Activated gamma-delta T cell (primary cell): ENCODE data around the gene TEX26.

Source experiments
- DNase-seq: peaks from one replicate; lab custom pipeline; 2025; lab: John Stamatoyannopoulos, UW
- total RNA-seq, 2 donors: gene quantifications; one replicate each; lab custom pipeline; 2026; lab: John Stamatoyannopoulos, UW

TEX26 gene
- total RNA-seq = 0 reads per million in 2 donors

DNA sequence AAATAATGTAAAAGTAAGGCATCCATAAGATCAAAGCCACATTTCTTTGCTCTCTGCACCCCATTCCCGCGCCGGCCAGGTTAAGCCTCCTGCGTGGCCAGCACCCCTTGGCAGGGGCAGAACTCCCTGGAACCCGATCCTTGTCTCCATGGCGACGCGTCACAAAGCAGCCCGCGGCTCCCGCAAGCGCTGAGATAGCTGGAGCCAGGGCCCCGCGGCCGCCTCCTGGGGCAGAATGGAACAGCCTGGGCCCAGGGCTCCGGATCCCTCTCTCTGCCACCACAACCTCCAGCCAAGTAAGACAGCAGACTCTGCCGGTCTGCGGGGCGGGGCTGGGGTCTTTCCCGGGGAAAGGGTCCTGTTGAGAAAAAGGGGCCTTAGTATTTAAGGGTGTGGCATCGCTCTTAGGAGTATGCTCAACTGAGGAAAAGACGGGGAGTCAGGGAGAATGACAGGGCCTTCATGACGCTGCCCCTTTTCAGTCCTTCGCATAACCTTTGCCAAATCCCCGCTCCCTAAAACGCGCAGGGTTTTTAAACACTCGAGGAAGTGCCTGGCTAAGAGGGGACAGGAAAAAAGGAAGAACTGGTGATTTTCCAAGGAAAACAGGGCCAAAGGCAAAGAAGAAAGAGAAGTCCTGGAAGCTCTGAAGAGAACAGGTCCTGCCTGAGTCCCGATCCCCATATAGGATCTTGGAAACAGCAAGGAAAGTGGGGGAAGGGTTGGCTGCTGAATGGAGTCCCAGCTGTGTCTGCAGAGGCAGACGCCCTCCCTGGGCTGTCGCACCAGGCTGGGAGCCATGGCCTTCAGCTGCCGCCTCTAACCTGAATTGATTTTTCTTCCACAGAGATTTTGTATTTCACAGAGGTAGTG is at the start of gene TEX26:
TEX26 (plus strand) TSS at position 176 of the 873 bp plus-strand sequence; CDS start at position 236, 60 bp downstream.
- no peak for DNase-seq

DNA sequence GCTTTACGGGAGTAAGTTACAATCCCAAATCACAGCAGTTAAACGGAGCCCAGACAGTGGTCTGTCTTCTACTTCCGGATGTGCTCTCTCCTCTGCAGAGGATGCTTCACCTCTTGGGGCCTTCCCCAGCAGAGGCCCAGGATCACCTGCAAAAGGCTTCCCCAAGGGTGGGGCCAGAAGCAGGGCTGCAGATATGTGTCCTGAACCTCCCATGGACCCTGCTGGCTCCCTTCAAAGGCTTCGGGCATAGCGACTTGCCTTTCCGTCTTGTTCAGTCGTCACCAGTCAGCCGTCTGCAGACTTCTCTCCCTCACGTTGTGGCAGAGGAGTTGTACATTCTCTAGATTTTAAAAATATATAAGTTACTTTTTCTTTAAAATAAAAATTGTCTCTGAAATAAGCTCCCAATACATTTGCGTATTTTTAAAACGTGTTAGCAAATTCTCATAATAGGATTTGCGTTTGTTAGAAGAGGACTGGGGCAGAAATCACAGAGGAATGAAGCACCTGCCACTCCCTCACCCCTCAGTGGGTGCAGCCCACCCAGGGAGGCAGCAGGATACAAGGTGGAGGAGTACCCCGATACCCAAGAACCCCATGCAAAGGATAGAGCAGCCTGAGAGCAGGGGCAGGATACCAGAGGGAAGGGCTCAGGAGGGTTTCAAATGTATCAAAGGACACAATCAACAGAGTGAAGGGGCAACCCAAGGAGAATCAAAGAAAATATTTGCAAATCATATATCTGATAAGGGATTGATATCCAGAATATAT is 49.3 kb upstream of the TEX26 start:
- no peak for DNase-seq

DNA sequence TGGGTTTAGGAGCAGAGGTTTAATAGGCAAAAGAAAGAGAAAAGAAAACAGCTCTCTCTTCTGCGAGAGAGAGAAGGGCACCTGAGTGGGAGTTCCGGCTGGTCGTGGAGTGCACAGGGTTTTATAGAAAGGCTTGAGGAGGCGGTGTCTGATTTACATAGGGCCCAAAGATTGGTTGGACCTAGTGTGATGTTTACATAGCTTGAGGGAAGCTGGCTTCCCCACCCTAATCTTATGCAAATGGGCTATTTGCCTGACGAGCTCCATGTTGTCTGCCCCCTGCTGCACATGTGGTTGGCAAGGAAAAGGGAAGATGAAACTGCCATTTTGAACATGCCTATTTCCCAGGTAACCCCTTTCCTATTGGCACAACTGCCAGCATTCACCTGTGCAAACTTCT is 47.9 kb upstream of the TEX26 start:
- DNase-seq = no peak

DNA sequence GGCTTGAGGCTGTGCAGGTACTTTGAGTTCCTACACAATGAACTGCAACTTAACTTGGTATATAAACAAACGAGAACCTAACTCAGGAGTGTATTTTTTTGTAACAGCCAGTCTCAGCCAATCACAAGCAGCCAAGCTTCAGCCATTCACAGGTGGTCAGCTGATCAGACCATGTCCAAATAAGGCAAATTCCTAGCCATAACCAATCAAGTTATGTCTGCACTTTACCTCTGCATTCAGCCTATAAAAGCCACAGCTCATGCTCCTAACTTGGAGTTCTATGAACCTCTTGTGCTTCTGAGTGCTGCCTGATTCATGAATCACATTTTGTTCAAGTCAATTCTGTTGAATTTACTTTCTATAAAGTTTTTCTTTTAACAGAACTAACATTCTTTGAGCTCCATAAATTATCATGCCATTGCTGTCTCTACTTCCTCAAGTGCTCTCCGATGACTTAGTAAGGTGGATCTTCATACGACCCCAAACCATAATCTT is 43.2 kb upstream of the TEX26 start:
- no peak for DNase-seq

DNA sequence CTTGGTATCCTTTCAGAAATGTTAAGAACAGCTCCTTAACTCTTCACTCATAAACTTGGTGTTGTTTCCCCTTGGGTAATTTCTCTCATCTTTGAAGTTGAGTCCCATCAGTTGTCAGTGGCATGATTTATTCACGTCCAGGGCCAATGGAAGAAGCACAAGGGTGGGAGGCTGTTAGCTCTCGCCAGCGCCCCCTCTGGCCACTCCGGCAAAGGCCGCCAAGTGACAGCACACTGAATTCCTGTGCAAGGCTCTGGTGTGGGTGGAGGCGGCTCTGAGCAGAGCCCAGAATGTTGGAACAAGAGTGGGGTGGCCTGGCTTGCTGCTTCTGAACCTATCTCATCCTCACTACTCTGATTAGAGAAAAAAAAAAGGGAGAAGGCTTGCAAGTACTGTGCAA is 39.5 kb upstream of the TEX26 start:
- DNase-seq = no peak

DNA sequence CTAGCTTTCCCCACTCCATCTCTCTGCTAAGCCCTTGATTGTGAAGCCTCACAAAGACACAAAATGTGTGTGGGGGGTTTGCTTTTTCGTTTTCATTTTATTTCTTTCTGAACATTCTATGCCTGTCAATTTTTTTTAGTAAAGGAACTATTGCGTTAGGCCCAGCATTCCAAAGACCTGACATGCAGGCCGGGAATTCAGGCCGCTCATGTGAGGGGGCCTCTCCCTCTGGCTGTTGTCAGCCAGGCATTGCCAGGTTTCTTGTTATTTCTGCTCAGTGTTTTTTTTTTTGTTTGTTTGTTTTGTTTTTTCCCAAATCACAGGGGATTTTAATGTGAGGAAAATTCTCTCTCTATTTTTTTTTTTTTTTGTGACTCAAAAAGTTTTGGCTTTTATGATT is 36.7 kb upstream of the TEX26 start:
- DNase-seq = no peak

DNA sequence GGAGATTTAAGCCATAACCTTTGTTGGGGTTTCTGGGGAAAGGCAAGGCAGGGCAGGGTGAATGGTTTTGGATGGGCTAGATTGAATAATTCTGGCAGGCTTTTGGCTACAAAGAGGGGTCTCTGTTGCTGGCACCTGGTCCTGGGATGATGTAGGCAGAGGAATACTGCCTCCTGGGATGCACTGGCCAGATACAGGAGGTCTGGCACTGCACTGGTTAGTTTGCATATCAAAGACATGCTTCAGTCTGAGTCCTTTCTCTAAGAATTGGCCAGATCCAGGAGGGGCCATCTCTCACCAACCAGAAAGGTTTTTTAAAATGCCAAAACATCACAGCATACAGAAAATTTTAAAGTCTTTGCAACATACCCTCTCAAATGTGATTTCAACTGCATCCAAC is 34.4 kb upstream of the TEX26 start:
- DNase-seq = no peak

DNA sequence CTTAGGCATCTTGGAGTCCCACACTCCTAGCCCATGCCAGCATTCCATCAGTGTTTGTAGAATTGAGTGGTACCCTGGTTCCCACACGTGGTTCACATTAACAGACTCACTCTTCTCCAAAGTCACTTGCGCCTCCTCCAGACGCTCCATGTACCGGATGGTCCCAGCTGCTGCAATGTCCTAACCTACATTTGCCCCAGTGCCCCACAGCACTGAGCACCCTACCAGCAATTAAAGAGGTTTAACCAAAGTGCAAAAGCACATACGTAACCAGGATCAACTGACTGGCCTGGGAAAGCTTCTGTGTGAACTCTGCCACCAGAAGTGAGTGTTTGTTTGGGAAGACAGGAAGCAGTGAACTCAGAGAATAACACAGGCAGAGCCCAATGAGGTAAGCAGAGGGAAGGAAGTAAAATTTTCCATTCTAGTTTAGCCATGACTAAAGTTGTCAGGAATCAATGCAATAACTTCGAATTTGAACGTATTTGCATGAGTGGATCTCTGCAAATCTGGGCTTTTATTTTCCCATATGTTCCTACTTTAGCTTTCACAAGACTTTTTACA is 33.7 kb upstream of the TEX26 start:
- DNase-seq = no peak

DNA sequence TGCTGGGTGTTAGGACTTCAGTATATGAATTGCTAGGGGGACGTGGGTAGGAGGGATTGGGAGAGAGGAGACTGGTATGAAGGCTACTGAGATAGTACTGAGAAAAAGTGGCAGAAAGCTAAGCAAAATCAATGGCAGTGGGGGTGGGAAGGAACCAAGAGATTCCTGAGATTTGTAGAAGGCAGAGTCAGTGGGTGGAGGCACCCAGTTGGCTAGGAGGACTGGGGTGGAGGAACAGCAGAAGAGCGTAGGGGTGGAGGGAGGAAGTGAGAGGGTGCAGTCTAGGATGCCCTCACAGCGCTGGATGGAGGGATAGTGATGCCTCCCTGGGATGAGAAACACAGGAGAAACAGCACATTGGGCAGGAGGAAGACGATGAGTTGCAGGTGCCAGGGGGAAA is 32.0 kb upstream of the TEX26 start:
- no peak for DNase-seq

DNA sequence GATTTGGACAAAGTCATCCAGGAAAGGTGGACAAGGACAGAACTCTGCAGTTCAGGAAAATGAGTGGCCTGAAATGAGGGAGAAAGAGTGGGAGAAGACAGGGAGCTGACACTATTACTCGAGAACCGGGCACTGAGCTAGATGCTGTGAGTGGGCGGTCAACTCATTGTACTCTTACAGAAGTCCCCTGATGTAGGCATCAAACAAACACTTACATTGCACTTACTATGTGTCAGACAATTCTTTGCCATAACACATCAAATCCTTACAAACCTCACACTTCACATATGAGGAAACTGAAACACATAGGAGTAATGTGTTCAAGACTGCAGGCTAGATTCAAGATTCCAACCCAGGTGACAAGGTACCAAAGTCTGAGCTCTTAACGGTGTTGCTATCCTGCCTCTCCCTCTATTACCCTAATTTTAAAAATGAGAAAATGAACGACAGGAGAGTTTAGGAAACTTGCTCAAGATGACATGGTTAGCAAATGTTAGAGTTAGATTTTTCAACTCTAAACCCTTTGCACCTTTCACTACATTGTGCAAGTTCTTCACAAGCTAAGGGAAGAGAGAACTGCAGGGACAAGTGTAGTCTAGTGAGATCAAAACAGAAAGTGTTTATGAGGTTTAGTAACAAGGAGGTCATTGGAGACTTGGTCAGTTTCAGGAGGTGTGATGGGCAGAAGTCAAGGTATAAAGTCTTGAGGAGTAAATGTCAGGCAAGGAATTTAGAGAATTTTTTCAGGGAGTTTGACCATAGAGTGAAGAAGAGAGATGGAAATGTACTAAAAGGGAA is 31.3 kb upstream of the TEX26 start:
- no peak for DNase-seq

DNA sequence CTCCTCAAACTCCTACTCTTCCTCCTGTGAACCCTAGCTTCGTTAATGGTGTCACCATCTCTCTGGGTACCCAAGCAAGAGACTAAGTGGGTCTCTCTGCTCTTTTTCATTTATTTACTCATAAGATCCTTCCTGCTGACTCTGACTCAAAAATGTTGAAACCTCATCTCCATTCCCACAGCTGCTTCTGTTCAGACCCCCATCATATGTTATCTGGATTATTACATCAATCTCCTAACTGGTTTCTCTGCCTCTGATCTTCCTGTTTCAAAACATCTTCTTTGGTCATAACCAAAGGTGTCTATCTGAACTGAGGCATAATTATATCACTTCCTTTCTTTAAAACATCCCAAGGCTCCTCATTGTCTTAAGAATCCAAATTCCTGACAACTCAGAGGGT is 28.4 kb upstream of the TEX26 start:
- no peak for DNase-seq

DNA sequence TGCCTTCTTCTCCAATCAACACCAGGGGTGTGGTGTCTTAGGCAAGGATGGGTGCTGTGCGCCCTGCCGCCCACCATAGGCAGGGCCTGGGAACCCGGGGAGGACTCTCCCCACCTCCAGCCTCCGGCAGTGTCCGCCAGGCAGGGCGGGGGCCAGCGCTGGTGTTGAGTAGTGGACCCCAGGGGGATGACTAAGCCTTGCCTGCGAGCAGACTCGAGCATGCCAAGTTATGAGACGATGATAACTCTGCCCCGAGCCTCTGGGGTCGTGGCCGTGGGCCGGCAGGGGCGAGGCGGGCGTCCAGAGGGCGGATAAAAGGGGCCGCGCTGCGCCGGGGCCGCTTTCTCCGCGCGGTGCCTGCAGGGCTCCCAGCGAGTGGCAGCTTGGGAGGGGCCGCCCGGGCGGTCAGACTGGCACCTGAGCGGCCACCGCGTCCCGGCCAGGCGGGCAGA is 26.5 kb upstream of the TEX26 start, which contains the start of gene MEDAG:
MEDAG (plus strand) TSS at position 340 of the 452 bp plus-strand sequence. CDS start 245 bp downstream, outside the sequence.
- no peak for DNase-seq

DNA sequence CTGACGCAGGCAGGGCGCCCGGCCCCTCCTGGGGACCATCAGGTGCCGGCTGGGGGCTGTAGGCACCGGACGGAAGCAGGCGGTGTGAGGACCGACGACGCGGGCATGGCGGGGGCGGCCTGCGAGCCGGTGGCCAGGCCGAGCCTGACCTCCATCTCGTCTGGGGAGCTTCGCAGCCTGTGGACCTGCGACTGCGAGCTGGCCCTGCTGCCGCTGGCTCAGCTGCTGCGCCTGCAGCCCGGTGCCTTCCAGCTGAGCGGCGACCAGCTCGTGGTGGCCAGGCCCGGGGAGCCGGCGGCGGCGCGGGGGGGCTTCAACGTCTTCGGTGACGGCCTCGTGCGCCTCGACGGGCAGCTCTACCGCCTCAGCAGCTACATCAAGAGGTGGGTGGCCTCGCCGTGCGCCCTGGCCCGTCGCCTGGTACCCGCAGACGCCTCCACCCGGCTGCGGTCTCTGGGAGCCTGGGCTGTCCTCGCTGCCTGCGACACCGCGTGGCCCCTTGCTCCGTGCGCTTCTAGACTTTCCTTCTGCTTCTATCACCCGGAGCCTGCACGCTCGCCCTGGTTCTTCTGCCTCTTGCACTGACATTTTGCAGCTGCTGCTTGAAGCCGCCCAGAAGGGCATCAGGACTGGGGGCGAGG is 25.9 kb upstream of the TEX26 start:
- no peak for DNase-seq

DNA sequence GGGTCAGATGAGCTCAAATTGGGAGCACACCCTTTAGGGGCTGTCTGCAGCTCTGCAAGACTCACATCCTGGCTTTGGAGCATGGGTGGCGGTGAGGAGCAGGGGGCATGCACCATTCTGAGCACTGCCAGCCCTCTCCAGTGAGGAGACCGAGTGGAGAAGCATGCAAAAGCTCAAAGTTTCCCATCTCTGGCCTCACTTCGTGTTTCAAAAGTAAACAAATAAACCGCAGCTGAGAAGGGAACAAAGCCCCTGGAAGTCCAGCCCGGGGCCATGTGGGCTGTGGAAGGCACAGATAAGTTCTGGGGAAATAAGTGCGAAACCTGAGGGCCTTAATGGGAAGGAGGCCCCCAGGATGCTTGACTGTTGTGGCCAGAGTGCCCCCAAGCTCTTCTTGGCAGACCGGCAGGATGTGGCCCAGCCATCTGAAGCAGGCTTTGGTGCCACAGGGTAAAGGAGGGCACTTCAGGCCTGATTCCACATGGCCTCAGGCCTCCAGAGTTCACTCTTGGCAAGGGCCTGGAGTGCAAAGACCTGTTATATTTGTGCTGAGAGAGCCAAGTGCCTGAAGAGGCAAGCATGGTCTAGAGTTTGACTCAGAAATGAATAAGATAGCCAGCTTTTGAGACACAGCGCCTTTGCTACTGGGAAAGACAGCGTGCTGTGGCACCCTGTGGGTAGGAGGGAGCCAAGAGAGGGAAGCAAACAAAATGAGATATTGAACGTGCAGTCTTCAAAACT is 25.2 kb upstream of the TEX26 start:
- DNase-seq = no peak

DNA sequence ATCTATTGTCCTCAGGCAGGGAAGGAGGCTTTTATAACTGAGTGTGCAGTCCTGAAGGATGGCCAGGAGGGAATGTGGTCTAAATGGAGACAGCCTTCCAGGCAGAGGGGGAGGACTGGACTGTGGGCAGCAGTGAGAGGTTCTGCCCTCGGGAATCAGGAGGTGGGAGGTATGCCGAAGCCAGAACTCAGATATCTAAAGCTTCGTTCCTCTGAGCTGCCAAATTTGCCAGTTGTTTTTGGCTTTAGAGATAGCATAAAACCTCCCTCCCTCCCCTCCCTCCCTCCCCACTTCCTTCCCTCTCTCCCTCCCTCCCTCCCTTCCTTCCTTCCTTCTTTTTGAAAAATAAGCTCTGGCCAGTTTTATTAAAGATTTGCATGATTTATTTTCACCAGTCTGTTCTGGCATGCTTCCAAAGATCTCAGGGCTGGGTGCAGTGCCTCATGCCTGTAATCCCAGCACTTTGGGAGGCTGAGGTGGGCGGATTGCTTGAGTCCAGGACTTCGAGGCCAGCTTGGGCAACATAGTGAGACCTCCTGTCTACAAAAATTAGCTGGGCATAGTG is 24.0 kb upstream of the TEX26 start:
- no peak for DNase-seq

DNA sequence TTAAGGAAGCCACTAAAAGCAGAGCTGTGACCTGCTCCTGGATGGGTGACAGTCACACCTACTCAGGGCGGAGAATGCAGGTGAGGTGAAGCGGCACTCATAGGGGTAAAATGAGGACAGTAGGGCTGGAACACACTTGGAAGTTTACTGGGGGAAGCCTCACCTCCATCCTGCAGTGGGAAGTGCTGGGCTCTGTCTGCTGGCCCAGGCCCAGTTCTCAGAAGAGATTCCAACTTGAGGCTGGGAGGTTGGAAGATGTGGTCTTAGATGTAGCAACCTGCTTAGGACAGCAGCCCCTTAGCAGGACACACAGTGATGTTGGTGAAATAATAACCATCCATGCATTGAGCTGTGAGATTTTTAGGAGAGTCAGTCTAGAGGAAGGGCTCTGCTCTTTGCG is 21.8 kb upstream of the TEX26 start:
- DNase-seq = no peak

DNA sequence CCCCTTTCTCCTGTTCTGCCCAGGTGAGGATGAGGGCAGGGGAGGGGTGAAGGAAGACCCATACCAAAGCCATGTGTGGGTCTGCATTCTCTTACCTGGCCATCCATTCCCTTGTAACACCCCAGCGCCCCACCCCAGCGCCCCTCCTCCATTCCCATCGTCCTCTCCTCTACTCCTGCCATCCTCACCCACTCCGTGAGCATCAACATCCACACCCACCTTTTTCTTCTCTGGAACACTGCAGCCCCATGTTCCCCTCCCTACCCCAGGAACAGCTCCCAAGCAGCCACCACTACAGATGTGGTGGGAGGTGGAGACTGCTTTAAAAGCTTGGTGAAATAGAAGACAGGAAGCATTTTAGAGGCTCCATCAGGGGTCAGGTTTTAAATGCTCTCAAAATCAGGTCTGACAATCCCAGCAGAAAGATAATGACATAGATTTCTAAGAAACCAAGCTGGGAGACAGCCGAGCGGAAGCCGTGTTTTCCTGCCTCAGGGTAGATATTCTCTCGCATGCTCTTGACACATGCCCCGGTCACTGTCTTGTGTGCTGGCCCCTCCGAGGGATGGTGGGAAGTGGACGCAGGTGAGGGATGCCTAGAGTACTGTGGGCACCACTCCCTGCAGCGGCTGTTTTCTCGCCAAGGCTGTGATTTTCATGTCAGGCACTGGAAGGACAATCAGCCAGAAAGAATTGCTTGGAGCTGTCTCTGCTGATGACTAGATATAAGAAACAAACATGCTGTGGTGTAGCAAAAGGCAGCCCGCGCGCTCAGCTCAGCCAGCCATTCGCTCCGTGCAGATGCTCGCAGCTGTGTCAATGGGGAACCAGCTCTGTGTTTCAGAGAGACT is 16.5 kb upstream of the TEX26 start:
- DNase-seq = no peak

DNA sequence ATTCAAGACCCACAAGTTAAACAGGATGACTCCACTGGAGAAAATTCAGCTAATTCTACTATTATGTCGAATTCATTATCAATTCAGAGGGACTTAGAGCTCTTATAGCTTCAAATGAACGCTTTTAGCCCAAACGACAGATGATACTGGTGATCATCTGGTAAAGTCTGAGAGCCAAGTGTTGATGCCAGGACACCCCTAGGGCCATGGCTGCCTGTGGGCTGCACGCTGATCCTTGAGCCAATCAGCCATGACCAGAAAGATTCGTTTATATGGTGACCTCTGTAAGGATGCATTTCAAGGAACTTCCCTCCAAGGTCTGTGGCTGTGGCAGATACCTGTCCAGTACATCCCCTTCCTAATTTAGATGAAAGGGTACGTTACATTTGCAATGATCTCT is 15.5 kb upstream of the TEX26 start:
- no peak for DNase-seq
